WTC11 (cell line): Measurements from ENCODE around the gene INPP5F. TPM values are rescaled to one million over a fixed set of nuclear protein-coding genes. Genes with fewer than 3 reads are reported as not detected.

ENCODE experiments used
- ATAC-seq: fragments of 200-7000 bp; cut with Tn5 transposase; 2 replicates; pipeline ENCODE4 v1.10.0; 2021; ENCODE audit warnings: mild to moderate bottlenecking, moderate library complexity
- CTCF ChIA-PET: fragments of 300-600 bp; sonication (Branson Sonifier 250); formaldehyde crosslinking; loops from one replicate; lab custom pipeline; 2021; ENCODE audit warnings: antibody characterized with exemption; lab: Charles Lee
- POLR2A ChIA-PET: fragments of 350-600 bp; sonication (Branson Sonifier 250); formaldehyde crosslinking; loops from one replicate; lab custom pipeline; 2021; ENCODE audit warnings: antibody characterized with exemption; lab: Charles Lee
- DNase-seq: peaks from one replicate; pipeline ENCODE4 v3.0.0; 2021; ENCODE audit warnings: low spot score
- H3K27ac Mint-ChIP-seq: 2 replicates; pipeline ENCODE4 v1.8.0; 2021; ENCODE audit warnings: mixed read lengths
- H3K27me3 Mint-ChIP-seq: 2 replicates; pipeline ENCODE4 v1.8.0; 2021; ENCODE audit warnings: low read depth, mild to moderate bottlenecking, moderate library complexity, mixed read lengths
- H3K36me3 Mint-ChIP-seq: 2 replicates; pipeline ENCODE4 v1.8.0; 2021; ENCODE audit warnings: mixed read lengths
- H3K4me1 Mint-ChIP-seq: 2 replicates; pipeline ENCODE4 v1.8.0; 2022; ENCODE audit warnings: mixed read lengths
- H3K4me3 Mint-ChIP-seq: 2 replicates; pipeline ENCODE4 v1.8.0; 2021; ENCODE audit warnings: mild to moderate bottlenecking, moderate library complexity, mixed read lengths
- H3K9me3 Mint-ChIP-seq: 2 replicates; pipeline ENCODE4 v1.8.0; 2021; ENCODE audit warnings: mixed read lengths
- AFF4 ChIP-seq: sonication (generic); formaldehyde crosslinking; IDR thresholded peaks from 2 replicates; pipeline ENCODE4 v1.8.1; 2023; ENCODE audit warnings: mild to moderate bottlenecking, missing genetic modification reagents, borderline replicate concordance
- CDX4 ChIP-seq: fragments of 250-450 bp; sonication (Bioruptor Pico); IDR thresholded peaks from 2 replicates; pipeline ENCODE4 v1.9.0; 2021; ENCODE audit warnings: moderate library complexity, mild to moderate bottlenecking, inconsistent platforms, borderline replicate concordance
- E2F1 ChIP-seq: sonication (generic); formaldehyde crosslinking; IDR thresholded peaks from 2 replicates; pipeline ENCODE4 v1.8.0; 2022; ENCODE audit warnings: mild to moderate bottlenecking, missing genetic modification reagents
- E2F5 ChIP-seq: sonication (generic); formaldehyde crosslinking; IDR thresholded peaks from 2 replicates; pipeline ENCODE4 v1.8.1; 2022; ENCODE audit warnings: mild to moderate bottlenecking, moderate library complexity, missing genetic modification reagents
- NFATC4 ChIP-seq: fragments of 250-450 bp; sonication (Bioruptor Pico); IDR thresholded peaks from 2 replicates; pipeline ENCODE4 v1.9.0; 2021; ENCODE audit warnings: mild to moderate bottlenecking
- PRDM15 ChIP-seq: sonication (generic); formaldehyde crosslinking; IDR thresholded peaks from 2 replicates; pipeline ENCODE4 v1.8.0; 2022; ENCODE audit warnings: missing genetic modification reagents
- SMAD3 ChIP-seq: sonication (generic); formaldehyde crosslinking; IDR thresholded peaks from 2 replicates; pipeline ENCODE4 v1.8.0; 2022; ENCODE audit warnings: missing genetic modification reagents, mild to moderate bottlenecking, borderline replicate concordance
- SOX15 ChIP-seq: fragments of 250-450 bp; sonication (Bioruptor Pico); IDR thresholded peaks from 2 replicates; pipeline ENCODE4 v1.9.0; 2021; ENCODE audit warnings: mild to moderate bottlenecking
- ZNF317 ChIP-seq: sonication (generic); formaldehyde crosslinking; IDR thresholded peaks from 2 replicates; pipeline ENCODE4 v1.8.1; 2023; ENCODE audit warnings: low read depth, mild to moderate bottlenecking, moderate library complexity, missing genetic modification reagents, borderline replicate concordance
- ZNF396 ChIP-seq: fragments of 250-450 bp; sonication (Bioruptor Pico); IDR thresholded peaks from 2 replicates; pipeline ENCODE4 v1.8.0; 2021; ENCODE audit warnings: mild to moderate bottlenecking, moderate library complexity, borderline replicate concordance
- ZNF423 ChIP-seq: fragments of 250-450 bp; sonication (Bioruptor Pico); IDR thresholded peaks from 2 replicates; pipeline ENCODE4 v2.1.2; 2022; ENCODE audit warnings: mild to moderate bottlenecking, moderate library complexity
- ZNF425 ChIP-seq: fragments of 250-450 bp; sonication (Bioruptor Pico); conservative IDR thresholded peaks from 2 replicates; pipeline ENCODE4 v1.9.0; 2021; ENCODE audit warnings: mild to moderate bottlenecking
- total RNA-seq: library from RNA; stranded (reverse); gene quantifications from 3 replicates; pipeline ENCODE4 v1.2.3, GENCODE V29; 2021

The INPP5F gene
- total RNA-seq, 1 experiment from 2014 or later: 83.3 TPM

GRCh38 chr10:119703903-119704508 is 21.8 kb upstream of the INPP5F start:
- ATAC-seq: no peak
- CTCF ChIA-PET: interaction anchor here (0.6 to 1.0 kb wide), 3 partner anchors 17 to 149 kb away, joined by 3 to 4 read pairs (median 3); no protein-coding TSS in a partner anchor

GRCh38 chr10:119705434-119705831 is 20.4 kb upstream of the INPP5F start:
- no peak overlapping the region for H3K4me3 Mint-ChIP-seq

More at GRCh38 chr10:119703903-119704508, 21.8 kb upstream of the INPP5F start:
- peaks cover 21% of the 10 kb centered on the region for H3K36me3 Mint-ChIP-seq
- H3K9me3 Mint-ChIP-seq: peaks cover 23% of the 10 kb centered on the region
- H3K27me3 Mint-ChIP-seq: no peaks in the 10 kb centered on the region; the same call in 1 of the 2 replicates
- H3K4me1 Mint-ChIP-seq: peaks cover 24% of the 10 kb centered on the region
- POLR2A ChIA-PET: interaction anchor here (0.6 kb wide), 1 partner anchor 22 kb away, joined by 3 read pairs; the partner anchor contains the start of gene INPP5F
- H3K27ac Mint-ChIP-seq: no peak overlapping the region
- H3K4me3 Mint-ChIP-seq: no peak overlapping the region
- TF ChIP-seq E2F1 (CRISPR knock-in tag) (no peak), CDX4 (no peak)
- DNase-seq: no peak

More at GRCh38 chr10:119705434-119705831, 20.4 kb upstream of the INPP5F start:
- Mint-ChIP-seq H3K27ac (no peak overlapping the region), H3K36me3 (peaks cover 26% of the 10 kb centered on the region), H3K4me1 (peaks cover 24% of the 10 kb centered on the region), H3K9me3 (peaks cover 32% of the 10 kb centered on the region), H3K27me3 (no peaks in the 10 kb centered on the region; the same call in 1 of the 2 replicates)
- no peak for ATAC-seq
- ChIA-PET POLR2A (no interaction called here), CTCF (interaction anchor here (2.3 kb wide), 1 partner anchor 18 kb away, joined by 7 read pairs; no protein-coding TSS in a partner anchor)
- DNase-seq: no peak
- no peak for TF ChIP-seq ZNF423 (CRISPR knock-in tag)
- TF ChIP-seq E2F1 (CRISPR knock-in tag): no peak
- no peak for TF ChIP-seq ZNF425 (CRISPR knock-in tag)
- no peak for TF ChIP-seq E2F5 (CRISPR knock-in tag)
- TF ChIP-seq CDX4: no peak
- TF ChIP-seq AFF4 (CRISPR knock-in tag): no peak
- TF ChIP-seq PRDM15: no peak
- TF ChIP-seq NFATC4 (CRISPR knock-in tag): no peak
- no peak for TF ChIP-seq ZNF396 (CRISPR knock-in tag)
- TF ChIP-seq SOX15 (CRISPR knock-in tag): no peak
- no peak for TF ChIP-seq SMAD3 (CRISPR knock-in tag)
- no peak for TF ChIP-seq ZNF317 (CRISPR knock-in tag)
